EL (cell line): ENCODE measurements around the gene FXYD4.
A peak's percentile ranks its signal among the peaks of the same experiment; 100 is the strongest.

ENCODE experiments used
- DNase-seq: peaks from one replicate; pipeline ENCODE4 v3.0.0-alpha.2; 2016

The FXYD4 gene

DNA sequence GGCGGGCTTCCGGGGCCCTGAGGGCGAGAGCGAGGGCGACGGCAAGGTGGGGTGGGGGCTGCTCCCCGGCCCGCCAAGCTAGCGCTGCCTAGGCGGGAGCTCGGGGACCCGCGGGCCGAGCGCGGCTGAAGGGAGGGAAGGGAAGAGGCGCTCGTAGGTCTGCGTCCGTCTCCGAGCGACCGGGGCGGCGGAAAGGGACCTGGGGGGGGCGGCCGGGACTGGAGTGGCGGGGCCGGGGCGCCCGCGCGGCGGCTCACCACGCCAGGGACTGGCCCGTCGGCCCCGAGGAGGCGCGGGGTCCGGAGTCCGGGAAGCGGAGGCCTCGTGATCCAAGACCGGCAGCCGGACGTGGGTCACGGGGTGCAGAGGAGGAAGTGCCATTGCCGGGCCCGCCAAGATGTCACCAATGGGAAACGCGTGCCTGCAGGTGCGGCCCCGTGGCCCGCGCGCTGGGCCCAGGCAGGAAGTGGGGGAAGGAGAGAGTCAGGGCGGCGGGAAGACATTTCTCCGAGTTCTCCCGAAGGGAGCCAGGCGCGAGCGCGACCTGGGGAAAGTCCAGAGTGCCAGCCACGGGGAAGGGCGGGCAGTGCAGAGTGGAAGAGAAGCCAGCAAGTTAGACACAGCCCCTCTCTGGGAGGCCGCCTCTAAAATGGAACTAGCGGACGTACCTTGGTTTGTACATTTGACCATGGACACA is 25.6 kb downstream of the FXYD4 start:
- DNase-seq: peak; percentile 94

GRCh38 chr10:43398939-43399319 is 27.5 kb downstream of the FXYD4 start:
- no peak for DNase-seq

DNA sequence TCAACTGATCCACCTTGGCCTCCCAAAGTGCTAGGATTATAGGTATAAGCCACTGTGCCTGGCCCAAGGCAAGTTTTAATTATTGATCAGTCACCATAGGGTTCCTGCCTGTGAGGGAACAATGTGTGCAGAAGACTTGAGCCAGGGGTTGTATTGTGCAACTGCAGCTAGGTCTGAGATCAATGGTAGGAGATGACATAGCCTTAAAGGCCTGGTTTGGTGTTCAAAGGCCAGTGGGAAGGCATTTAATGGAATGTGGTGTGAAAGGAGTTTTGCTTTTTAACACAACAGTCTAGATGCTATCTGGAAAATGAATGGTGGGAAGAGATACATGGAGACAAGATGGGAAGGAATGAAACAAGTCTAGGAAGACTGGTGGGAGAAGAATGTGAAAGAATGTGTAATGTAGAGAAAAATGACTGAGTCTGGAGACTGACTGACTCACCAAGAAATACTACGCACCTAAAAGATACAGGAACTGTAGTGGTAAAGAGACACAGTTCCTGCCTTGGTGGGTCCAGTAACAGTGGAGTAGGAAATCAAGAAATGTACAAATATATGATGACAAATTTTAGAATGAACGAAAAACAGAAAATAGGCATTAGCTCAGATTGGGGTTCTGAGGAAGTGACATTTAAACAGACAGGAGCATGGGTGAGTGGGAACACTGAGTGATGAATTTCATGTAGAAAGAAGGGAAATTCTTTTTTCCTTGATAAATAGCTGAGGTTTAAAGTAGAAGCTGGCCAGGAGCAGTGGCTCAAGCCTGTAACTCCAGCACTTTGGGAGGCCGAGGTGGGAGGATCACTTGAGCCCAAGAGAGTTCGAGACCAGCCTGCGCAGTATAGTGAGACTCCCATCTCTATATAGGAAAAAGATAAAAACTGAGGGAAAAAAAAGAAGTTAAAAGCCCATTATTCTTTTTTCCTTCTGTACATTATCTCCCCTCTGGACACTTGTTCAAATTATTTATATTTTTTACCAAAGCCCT is 28.2 kb downstream of the FXYD4 start:
- peak; percentile 70 for DNase-seq

- no peak for DNase-seq
Measured at GRCh38 chr10:43401627-43402026, 30.2 kb downstream of the FXYD4 start.

DNA sequence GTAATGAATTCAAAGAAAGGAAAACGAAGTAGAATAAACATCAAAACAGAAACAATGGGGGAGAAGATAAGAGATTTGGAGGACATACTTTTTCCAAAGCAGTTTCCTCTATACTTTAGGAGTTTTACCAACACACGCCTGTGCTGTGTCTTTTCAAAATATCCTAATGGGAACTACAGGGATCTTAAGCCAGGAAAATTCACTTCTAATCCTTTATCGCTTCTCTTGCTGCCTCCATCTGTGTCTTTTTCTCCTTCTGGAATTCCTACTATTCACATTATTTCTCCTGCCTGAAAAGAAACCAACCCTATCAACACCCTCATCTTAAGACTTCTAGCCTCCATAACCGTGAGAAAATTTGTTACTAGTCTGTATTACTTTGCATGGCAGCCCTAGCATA is 30.7 kb downstream of the FXYD4 start:
- DNase-seq: no peak

- no peak for DNase-seq
Measured at GRCh38 chr10:43402880-43403452, 31.5 kb downstream of the FXYD4 start.

DNA sequence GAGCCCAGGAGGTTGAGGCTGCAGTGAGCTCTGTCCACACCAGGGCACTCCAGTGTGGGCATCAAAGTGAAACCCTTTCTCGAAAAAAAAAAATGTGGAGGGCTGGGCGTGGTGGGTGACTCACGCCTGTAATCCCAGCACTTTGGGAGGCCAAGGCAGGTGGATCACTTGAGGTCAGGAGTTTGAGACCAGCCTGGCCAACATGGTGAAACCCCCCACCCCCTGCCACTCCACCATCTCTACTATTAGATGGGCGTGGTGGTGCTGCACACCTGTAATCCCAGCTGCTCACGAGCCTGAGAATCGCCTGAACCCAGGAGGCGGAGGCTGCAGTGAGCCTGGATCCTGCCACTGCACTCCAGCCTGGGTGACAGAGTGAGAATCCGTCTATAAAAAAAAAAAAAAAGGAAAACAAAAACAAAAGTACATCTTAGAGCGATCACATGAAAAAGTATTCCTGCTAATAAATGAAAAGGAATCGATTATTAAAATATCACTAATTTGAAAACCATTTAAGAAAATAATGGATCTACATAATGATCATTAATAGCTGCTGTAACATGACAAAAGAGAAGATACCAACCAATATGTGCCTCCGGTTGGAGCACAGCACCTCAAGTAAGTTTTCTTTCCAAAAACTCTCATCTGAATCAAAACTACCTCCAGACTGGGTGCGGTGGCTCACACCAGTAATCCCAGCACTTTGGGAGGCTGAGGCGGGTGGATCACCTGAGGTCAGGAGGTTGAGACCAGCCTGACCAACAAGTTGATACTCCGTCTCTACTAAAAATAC is 32.7 kb downstream of the FXYD4 start:
- DNase-seq: peak; percentile 40

- no peak for DNase-seq
Measured at GRCh38 chr10:43404704-43405084, 33.3 kb downstream of the FXYD4 start.

DNA sequence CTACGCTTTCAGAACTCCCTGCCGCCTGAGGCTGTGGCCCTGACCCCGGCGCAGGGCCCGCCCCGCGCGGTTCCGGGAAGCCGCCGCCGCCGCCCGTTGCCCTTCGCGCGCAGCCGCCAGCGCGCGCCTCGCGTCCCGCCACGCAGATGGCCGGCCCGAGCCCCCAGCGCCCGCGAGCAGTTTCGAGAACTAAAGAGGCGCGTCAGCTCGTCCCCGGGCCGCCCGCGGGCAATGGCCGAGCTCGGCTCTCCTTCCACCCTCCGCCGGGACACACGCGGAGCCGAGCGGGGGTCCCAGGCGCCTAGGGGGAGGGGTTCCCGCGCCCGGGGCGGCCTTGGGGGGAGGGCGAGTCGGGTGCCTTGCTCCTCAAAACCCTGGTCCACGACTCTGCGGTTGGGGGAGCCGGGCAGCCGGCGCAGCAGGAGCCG is 35.7 kb downstream of the FXYD4 start:
- DNase-seq: peak; percentile 60

GRCh38 chr10:43407576-43408330 is 36.3 kb downstream of the FXYD4 start:
- peak; percentile 89 for DNase-seq

DNA sequence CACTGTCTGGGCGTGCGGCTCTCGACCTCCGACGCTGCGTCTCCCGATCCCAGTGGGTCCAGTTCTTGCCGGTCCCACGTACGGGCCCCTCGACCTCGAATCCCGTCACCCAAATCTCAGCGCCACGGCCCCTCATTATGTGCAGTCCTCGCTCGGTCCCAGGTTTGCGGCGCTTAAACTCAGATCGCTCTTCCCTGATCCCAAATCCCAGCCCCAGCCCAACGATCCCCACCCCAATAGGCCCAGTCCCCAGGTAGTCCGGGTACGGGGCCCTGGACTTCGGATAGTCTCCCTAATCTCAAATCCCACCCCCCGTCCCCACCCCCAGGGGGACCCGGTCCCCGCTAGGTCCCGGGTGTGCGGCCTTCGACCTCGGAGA is 36.9 kb downstream of the FXYD4 start:
- no peak for DNase-seq

GRCh38 chr10:43408710-43409384 is 37.4 kb downstream of the FXYD4 start, which contains the start of gene HNRNPF:
HNRNPF (minus strand) TSS chr10:43409186; CDS start chr10:43387884, 21,302 bp downstream.
- peak; percentile 96 for DNase-seq

DNA sequence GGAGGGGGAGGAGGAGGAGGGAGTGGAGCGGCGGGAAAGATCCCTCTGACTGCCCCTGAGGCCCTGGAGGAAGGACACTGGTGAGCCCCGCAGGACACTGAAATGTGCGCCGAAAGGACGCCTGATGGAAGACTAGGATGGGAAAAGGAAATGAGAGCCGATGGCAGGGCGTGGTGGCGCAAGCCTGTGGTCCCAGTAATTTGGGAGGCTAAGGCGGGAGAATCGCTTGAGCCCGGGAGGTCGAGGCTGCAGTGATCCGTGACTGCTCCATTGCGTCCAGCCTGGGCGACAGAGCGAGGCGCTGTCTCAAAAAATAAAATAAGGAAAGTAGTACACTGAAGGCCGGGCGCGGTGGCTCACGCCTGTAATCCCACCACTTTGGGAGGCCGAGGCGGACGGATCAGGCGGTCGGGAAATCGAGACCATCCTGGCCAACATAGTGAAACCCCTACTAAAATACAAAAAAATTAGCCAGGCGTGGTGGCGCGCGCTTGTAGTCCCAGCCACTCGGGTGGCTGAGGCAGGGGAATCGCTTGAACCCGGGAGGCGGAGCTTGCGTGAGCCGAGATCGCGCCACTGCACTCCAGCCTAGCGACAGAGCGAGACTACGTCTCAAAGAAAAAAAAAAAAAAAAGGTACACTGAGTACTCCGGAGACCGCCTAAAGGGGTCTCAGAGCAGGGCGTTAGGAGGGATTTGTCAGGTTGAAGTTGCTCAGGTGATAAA is 38.1 kb downstream of the FXYD4 start:
- peak; percentile 36 for DNase-seq

DNA sequence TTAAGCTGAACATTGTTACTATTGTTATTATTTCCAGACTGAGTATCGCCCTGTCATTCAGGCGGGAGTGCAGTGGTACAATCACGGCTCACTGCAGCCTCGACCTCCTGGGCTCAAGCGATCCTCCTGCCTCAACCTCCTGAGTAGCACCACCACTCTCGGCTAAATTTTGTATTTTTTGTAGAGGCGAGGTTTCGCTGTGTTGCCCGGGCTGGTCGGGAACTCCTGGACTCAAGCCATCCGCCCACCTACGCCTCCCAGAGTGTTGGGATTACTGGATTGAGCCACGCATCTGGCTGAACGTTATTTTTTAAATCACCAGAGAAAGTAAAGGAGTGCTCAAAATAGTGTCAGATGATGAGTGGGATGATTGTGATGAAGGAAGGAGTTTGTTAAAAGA is 38.9 kb downstream of the FXYD4 start:
- DNase-seq: no peak

GRCh38 chr10:43411536-43411935 is 40.1 kb downstream of the FXYD4 start:
- DNase-seq: no peak

- DNase-seq: no peak
Measured at GRCh38 chr10:43415544-43415943, 44.1 kb downstream of the FXYD4 start.

- no peak for DNase-seq
Measured at GRCh38 chr10:43417950-43418768, 46.7 kb downstream of the FXYD4 start.

GRCh38 chr10:43419997-43420368 is 48.5 kb downstream of the FXYD4 start:
- DNase-seq: no peak

GRCh38 chr10:43420369-43421200 is 49.1 kb downstream of the FXYD4 start:
- DNase-seq: peak; percentile 86
